Hematopoietic multipotent progenitor cell treated with erythropoietin and hydrocortisone succinate and interleukin-3 and kit ligand, for 8 days (in vitro differentiated cells): ENCODE data around the gene MGAT5B.
"Not testable (repeated sequence)": the region's sequence is repeated elsewhere in the genome, so short reads cannot be mapped to it uniquely, and the experiment has no call there.

ENCODE experiments used
- DNase-seq: peaks from one replicate; pipeline ENCODE4 v3.0.0-alpha.2; 2015

Gene MGAT5B, protein sequence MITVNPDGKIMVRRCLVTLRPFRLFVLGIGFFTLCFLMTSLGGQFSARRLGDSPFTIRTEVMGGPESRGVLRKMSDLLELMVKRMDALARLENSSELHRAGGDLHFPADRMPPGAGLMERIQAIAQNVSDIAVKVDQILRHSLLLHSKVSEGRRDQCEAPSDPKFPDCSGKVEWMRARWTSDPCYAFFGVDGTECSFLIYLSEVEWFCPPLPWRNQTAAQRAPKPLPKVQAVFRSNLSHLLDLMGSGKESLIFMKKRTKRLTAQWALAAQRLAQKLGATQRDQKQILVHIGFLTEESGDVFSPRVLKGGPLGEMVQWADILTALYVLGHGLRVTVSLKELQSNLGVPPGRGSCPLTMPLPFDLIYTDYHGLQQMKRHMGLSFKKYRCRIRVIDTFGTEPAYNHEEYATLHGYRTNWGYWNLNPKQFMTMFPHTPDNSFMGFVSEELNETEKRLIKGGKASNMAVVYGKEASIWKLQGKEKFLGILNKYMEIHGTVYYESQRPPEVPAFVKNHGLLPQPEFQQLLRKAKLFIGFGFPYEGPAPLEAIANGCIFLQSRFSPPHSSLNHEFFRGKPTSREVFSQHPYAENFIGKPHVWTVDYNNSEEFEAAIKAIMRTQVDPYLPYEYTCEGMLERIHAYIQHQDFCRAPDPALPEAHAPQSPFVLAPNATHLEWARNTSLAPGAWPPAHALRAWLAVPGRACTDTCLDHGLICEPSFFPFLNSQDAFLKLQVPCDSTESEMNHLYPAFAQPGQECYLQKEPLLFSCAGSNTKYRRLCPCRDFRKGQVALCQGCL

DNA sequence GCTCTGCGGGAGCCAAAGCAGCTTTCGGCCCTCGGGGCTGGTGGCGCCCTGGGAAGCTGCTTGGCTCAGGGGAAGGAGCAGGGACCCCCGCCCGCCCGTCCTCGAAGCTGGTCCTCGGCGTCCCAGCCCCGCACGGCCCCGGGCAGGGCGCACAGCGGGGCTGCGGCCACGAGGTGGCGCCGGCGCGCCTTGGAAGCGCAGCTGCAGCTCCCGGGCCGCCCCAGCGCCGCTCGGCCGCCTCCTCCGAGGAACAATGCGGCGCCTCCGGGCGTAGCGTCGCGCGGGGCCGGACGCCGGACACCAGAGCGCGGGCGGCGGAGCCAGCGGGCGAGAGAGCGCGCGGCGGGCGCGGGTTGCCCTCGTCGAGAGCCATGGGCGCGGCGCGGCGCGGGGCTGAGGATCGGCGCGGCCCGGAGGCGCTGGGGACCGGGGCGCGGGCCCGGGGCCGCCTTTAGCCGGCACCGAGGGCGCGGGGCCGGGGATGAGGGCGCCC, at the start of gene MGAT5B:
Gene MGAT5B, plus strand, starts transcription at position 229 of the 493 bp plus-strand sequence. CDS start 626 bp downstream, outside the sequence.
- DNase-seq = peak; percentile 67

GRCh38 chr17:76820039-76820438, 48.2 kb upstream of the MGAT5B start:
- no peak for DNase-seq

GRCh38 chr17:76820561-76820960, 47.6 kb upstream of the MGAT5B start:
- DNase-seq = no peak

DNA sequence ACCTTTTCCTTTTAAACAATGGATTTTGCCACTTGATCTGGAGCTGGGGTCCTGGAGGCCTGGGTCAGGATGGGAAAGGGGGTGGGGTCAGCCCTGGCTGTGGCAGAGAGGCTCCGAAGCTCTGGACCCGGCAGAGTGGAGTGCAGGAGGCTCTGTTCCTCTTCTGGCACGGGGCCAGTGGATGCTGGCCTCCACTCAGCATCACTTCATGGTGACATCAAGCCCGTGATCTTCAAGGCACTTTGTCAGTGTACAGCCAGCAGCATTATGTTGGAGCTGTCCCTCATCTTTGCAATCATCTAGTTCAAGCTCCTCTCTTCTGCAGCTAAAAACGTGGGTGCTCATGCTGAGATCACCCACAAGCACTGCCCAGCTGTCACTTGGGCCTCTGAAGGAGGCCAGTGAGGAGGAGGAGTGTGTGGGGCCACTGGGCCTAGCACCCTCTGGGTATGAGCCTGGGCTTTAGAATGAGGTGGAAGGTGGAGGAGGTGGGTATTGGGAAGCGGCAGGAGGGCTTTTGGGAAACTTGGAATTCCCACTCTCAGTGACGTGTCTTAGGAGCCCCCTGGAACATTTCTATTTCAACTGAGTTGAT, 45.9 kb upstream of the MGAT5B start:
- DNase-seq = no peak

DNA sequence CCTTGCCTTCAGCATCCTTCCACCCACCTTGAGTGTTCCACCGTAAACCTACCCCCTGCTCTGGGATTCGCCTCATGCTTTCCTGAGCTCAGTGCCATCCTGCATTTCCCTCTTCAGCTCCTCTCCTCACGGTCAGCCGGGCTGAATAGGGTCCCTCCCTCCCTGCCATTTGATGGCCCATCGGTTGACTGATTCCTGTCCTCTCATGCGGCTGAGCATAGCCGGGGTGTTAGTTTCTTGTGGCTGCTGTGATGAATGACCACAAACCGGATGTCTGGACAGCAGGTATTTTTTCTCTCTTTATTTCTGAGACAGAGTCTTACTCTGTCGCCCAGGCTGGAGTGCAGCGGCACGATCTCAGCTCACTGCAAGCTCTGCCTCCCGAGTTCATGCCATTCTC, 44.1 kb upstream of the MGAT5B start:
- DNase-seq = no peak

DNA sequence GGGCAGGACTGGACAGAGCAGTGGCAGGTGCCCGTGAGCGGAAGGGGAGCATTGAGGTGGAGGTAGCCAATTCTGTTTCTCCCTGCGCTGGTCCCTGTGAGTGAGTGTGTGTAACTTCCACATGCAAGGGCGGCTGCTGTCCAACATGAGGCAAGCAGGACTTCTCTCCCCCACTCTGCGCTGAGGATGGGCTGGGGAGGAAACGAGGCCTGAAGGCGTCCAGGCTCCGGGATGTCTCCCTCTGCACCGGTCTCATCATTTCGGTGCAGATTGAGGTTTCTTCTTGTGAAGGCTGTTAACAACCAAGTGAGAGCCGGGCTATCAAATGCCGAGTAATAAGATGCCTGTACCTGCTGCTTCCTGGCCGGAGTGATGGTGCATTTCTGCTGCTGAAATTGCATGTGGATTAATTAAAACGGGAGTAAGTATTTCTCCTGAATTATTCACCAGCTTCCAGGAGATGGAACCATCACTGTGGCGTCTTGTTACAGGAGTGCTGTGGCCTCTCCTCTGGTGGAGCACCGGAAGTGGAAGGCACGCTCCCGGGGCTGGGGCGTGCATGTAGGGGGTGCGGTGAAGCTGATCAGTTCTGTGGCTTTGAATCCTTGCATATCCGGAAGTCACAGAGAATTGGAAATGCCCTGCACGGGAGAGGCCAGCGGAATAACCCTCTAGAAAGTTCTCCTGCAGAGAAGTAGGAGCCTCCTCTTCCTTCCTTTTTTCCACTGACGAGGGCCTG, 41.7 kb upstream of the MGAT5B start:
- no peak for DNase-seq

DNA sequence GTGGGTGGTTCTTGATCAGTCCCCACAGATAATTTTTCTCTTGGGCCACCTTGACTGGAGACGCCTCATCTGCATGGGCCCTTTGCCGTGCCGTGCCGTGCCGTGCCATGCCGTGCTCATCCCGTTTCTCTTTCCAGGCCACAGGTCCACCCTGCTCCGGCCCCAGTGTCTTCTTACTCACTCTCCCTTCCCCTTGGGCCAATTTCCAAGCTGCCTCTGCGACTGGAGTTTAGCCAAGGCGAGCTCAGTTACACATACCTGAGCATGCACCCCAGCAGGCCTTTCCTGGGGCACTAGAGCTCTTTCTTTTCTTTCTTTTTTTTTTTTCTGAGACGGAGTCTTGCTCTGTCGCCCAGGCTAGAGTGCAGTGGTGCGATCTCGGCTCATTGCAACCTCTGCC, 40.5 kb upstream of the MGAT5B start:
- DNase-seq = no peak

GRCh38 chr17:76830987-76831715, 37.1 kb upstream of the MGAT5B start:
- DNase-seq = no peak

GRCh38 chr17:76833034-76833644, 35.1 kb upstream of the MGAT5B start:
- DNase-seq = no peak

GRCh38 chr17:76833747-76834146, 34.5 kb upstream of the MGAT5B start:
- DNase-seq = no peak

DNA sequence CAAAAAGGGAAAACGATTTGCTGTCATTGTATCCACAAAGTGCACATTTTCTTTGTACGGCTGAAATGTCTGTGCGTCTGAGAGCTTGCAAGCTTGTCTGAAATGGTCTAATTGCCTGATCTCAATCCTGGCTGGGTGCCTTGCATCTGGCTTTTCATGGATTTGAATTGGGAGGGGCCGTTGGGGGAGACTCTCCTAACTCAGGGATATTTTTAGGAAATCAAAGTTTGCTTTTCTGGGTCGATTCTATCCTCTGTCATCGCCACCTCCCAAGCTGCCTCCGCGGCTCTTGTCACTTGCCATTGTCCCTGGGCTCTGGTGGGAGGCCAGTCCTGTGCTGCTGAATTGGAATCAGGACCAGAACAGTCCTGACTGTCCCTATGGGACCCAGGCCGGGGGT, 33.3 kb upstream of the MGAT5B start:
- DNase-seq = no peak

- no peak for DNase-seq
Measured at GRCh38 chr17:76840443-76840767, 27.8 kb upstream of the MGAT5B start.

DNA sequence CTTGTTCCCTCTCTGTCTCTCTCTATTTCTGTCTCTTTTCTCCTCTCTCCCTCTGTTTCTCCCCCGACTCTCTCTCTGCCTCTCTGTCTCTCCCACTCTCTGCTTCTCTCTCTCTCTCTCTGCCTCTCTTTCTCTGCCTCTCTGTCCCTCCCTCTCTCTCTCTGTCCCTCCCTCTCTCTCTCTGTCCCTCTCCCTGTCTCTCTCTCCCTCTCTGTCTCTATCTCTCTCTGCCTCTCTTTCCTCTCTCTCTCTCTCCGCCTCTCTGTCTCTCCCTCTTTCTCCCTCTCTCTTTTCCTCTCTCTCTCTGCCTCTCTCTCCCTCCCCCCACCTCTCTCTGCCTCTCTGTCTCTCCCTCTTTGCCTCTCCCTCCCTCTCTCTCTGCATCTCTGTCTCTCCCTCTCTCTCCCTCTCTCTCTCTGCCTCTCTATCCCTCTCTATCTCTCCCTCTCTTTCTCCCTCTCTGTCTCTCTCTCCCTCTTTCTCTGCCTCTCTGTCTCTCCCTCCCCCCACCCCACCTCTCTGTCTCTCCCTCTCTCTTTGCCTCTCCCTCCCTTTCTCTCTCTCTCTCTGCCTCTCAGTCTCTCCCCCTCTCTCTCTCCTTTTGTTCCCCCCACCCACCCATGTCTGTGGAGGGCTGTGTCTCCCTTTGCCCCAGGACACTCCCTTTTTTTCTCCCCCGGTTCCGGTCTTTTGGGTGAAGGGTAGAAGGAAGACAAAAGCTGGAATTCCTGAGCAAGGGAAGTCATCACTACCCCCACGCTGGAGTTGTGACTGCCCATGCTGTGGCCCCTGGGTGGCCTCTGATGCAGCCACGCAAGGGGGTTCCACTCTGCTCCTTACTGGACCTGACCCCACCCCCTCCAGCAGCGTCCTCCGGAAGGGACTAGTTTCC, 27.1 kb upstream of the MGAT5B start:
- peak; percentile 30 for DNase-seq

DNA sequence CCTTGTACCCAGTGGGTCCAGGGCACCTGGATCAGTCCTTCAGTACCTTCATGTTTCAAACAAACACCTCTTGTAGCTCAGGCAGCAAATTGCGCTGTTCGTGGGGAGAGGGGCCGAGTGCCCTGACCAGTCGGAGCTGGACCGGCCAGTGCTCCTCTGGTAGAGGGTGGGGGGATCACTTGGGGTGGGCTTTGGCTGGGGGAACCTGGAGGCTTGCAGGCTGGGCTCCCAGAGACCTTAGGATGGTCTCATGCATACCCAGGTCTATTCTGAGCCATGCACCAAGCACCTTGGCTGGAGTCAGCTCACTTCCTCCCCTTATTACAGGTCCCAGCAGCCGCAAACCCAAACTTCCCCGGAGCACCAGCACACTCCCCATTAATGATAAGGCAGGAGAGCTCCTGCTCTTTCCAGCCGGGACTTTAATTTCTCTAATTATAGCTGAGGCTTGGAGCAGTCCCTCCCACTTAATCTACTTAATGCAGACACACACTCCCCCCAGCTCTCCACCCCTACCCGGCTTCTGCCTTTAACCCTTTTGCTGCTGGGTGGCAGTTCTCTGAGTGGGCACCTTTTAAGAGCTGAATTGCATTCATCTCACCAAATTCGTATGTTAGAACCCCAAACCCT, 26.3 kb upstream of the MGAT5B start:
- peak; percentile 90 for DNase-seq

- not testable (repeated sequence) for DNase-seq
Measured at GRCh38 chr17:76843068-76843467, 25.1 kb upstream of the MGAT5B start.

DNA sequence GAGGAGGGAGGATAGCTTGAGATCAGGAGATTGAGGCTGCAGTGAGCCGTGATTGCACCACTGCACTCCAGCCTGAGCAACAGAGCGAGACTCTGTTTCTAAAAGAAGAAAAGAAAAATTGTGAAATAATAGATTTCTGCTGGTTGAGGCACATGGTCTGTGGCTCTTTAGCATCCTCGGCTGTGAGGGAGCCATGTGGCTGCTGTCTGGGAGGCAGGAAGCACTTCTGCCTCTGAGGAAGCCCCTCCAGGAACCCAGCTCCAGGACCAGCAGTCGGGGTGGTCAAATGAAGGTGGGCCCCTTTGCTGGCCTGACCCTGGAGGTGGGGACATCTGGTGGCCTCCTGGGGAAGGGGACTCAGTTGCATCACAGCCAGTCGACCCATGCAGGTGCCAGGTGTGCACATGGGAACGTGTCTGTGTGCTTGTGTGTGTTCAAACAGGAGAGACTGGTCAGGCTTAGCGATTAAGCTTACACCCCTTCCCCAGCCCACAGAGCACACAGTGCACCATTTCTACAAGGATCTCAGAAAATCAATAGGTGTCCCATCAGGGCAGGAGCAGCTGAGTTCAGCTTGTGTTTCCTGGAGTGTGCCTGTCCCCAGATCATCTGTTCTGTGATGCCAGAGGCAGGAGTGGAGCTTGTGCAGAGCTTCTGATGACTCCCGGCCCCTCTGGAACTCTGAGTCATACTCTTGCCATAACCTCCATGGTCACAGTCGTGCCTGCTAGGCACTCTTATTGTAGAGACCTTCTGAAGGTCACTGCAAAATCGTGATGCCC, 24.3 kb upstream of the MGAT5B start:
- peak; percentile 25 for DNase-seq

GRCh38 chr17:76844485-76844829, 23.7 kb upstream of the MGAT5B start:
- DNase-seq = no peak

- peak; percentile 21 for DNase-seq
Measured at GRCh38 chr17:76844846-76845245, 23.4 kb upstream of the MGAT5B start.

DNA sequence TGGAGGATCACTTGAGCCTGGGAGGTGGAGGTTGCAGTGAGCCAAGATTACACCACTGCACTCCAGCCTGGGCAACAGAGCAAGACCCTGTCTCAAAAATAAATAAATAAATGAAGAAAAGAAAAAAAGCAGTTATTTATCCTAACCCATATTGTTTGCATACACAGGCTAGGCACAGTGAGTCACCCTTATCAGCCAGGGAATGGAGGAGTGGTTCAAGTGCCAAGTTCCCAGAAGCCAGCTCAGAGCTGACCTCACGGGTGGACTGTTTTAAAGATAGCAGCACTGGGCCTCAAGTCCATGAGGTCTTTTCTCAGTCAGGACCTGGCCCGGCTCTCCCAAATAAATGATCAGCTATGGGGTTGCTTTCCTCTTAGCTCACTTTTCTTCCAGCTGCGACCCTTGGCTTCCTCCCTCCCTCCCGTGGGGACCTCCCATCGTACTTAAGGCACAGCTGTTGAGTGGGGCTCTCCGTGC, 22.6 kb upstream of the MGAT5B start:
- peak; percentile 93 for DNase-seq
